ENCODE results near the gene ZBTB7A. TPM values are rescaled to one million over a fixed set of nuclear protein-coding genes. Genes with fewer than 3 reads are reported as not detected.

The ZBTB7A gene
- total and polyA plus RNA-seq, 7 experiments from 2014 or later, result 15.3 to 76.0 (median 49.1) TPM

Other genes with a start within 250 kb of the ZBTB7A start
- gene ZFR2, start 197.9 kb downstream of the ZBTB7A start, total RNA-seq, result 1 to 10 TPM in 4 of 5 experiments, under 1 TPM in 1; 0.22 to 3.8 (median 1.4) TPM
- gene ZFR2, start 197.9 kb downstream of the ZBTB7A start, polyA plus RNA-seq, result 1 to 10 TPM; 3.4 to 5.5 TPM
- not detected for gene ATCAY, start 186.2 kb downstream of the ZBTB7A start, total RNA-seq
- gene ATCAY, start 186.2 kb downstream of the ZBTB7A start, polyA plus RNA-seq, result not detected
- not detected for gene NMRK2, start 133.8 kb downstream of the ZBTB7A start, total RNA-seq
- not detected for gene NMRK2, start 133.8 kb downstream of the ZBTB7A start, polyA plus RNA-seq
- 10 to 100 TPM; 24.7 to 40.3 (median 33.9) TPM for gene DAPK3, start 95.8 kb downstream of the ZBTB7A start, total RNA-seq
- gene DAPK3, start 95.8 kb downstream of the ZBTB7A start, polyA plus RNA-seq, result 10 to 100 TPM; 18.2 to 35.4 TPM
- gene EEF2, start 81.4 kb downstream of the ZBTB7A start, total RNA-seq, result 1,000 to 10,000 TPM; 1,791 to 2,674 (median 2,346) TPM
- gene EEF2, start 81.4 kb downstream of the ZBTB7A start, polyA plus RNA-seq, result 100 to 1,000 TPM; 611 to 634 TPM
- 10 to 100 TPM; 23.9 to 40.6 (median 28.8) TPM for gene PIAS4, start 59.2 kb downstream of the ZBTB7A start, total RNA-seq
- gene PIAS4, start 59.2 kb downstream of the ZBTB7A start, polyA plus RNA-seq, result 1 to 10 TPM; 3.9 to 6.8 TPM
- gene MAP2K2, start 57.2 kb upstream of the ZBTB7A start, total RNA-seq, result 100 to 1,000 TPM in 4 of 5 experiments, 10 to 100 TPM in 1; 87.4 to 162 (median 123) TPM
- gene MAP2K2, start 57.2 kb upstream of the ZBTB7A start, polyA plus RNA-seq, result 10 to 100 TPM; 40.5 to 93.6 TPM
- gene CREB3L3, start 86.7 kb upstream of the ZBTB7A start, total RNA-seq, result not detected
- gene CREB3L3, start 86.7 kb upstream of the ZBTB7A start, polyA plus RNA-seq, result not detected
- 10 to 100 TPM; 20.0 to 41.2 (median 26.0) TPM for gene SIRT6, start 115.7 kb upstream of the ZBTB7A start, total RNA-seq
- 1 to 10 TPM; 1.1 to 3.9 TPM for gene SIRT6, start 115.7 kb upstream of the ZBTB7A start, polyA plus RNA-seq
- gene ANKRD24, start 115.8 kb upstream of the ZBTB7A start, total RNA-seq, result 1 to 10 TPM in 4 of 5 experiments, under 1 TPM in 1; 0.75 to 2.8 (median 2.4) TPM
- under 1 TPM in 1 of 2 donors, not detected in 1; 0.17 TPM for gene ANKRD24, start 115.8 kb upstream of the ZBTB7A start, polyA plus RNA-seq
- 1 to 10 TPM in 1 of 5 experiments, under 1 TPM in 1, not detected in 3; 0.44 to 8.8 TPM for gene EBI3, start 162.6 kb upstream of the ZBTB7A start, total RNA-seq
- gene EBI3, start 162.6 kb upstream of the ZBTB7A start, polyA plus RNA-seq, result not detected
- 10 to 100 TPM; 28.5 to 42.1 (median 31.9) TPM for gene YJU2, start 180.2 kb upstream of the ZBTB7A start, total RNA-seq
- 10 to 100 TPM; 24.4 to 44.7 TPM for gene YJU2, start 180.2 kb upstream of the ZBTB7A start, polyA plus RNA-seq
- 1 to 10 TPM in 1 of 5 experiments, not detected in 4; 2.3 TPM for gene SHD, start 212.4 kb upstream of the ZBTB7A start, total RNA-seq
- gene SHD, start 212.4 kb upstream of the ZBTB7A start, polyA plus RNA-seq, result not detected
- 10 to 100 TPM; 22.3 to 50.5 (median 40.0) TPM for gene TMIGD2, start 235.5 kb upstream of the ZBTB7A start, total RNA-seq
- 100 to 1,000 TPM in 1 of 2 donors, 10 to 100 TPM in 1; 99.4 to 107 TPM for gene TMIGD2, start 235.5 kb upstream of the ZBTB7A start, polyA plus RNA-seq
- 10 to 100 TPM in 1 of 5 experiments, 1 to 10 TPM in 4; 1.8 to 18.9 (median 3.4) TPM for gene FSD1, start 237.7 kb upstream of the ZBTB7A start, total RNA-seq
- gene FSD1, start 237.7 kb upstream of the ZBTB7A start, polyA plus RNA-seq, result 1 to 10 TPM in 1 of 2 donors, under 1 TPM in 1; 0.95 to 2.0 TPM

All from naive thymus-derived CD4-positive, alpha-beta T cell (primary cell).